HFF-Myc (cell line): ENCODE data around the gene FNBP1L.

ENCODE experiments used
- DNase-seq: peaks from one replicate; pipeline ENCODE4 v3.0.0-alpha.2; 2011; ENCODE audit warnings: low read depth; ENCODE audit errors: extremely low read depth
- H3K4me3 ChIP-seq: replicated peaks from 2 replicates; pipeline ENCODE4 v1.5.1; 2011; ENCODE audit warnings: low read depth, mild to moderate bottlenecking, control low read depth, low read length
- TF ChIP-seq, protein P1 (sequence below): IDR thresholded peaks from 2 replicates; pipeline ENCODE4 v1.5.1; 2012; ENCODE audit warnings: mild to moderate bottlenecking, low read depth, low read length, control low read depth; ENCODE audit errors: missing control alignments

FNBP1L gene

DNA sequence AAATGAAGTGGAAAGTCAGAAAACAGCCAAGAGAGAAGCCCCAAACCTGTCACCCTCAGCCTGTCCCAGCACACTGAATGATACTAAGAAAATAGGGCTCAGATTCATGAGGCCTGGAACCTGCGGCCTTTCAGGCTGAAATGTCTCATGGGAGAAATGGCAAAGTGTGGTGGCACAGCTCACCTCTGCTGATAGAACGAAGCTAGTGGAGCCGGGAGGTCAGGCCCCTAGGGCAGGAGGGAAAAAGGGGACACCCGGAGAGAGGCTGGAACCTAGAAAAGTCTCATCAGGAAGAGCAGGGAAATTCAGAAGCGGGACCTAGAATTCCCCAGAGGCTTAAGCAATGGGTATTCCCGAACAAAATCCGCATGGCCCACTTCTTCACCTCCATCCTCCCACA, 126.6 kb downstream of the FNBP1L start:
- DNase-seq: no peak
- TF ChIP-seq, protein P1, sequence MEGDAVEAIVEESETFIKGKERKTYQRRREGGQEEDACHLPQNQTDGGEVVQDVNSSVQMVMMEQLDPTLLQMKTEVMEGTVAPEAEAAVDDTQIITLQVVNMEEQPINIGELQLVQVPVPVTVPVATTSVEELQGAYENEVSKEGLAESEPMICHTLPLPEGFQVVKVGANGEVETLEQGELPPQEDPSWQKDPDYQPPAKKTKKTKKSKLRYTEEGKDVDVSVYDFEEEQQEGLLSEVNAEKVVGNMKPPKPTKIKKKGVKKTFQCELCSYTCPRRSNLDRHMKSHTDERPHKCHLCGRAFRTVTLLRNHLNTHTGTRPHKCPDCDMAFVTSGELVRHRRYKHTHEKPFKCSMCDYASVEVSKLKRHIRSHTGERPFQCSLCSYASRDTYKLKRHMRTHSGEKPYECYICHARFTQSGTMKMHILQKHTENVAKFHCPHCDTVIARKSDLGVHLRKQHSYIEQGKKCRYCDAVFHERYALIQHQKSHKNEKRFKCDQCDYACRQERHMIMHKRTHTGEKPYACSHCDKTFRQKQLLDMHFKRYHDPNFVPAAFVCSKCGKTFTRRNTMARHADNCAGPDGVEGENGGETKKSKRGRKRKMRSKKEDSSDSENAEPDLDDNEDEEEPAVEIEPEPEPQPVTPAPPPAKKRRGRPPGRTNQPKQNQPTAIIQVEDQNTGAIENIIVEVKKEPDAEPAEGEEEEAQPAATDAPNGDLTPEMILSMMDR: no peak
- no peak overlapping the region for H3K4me3 ChIP-seq

DNA sequence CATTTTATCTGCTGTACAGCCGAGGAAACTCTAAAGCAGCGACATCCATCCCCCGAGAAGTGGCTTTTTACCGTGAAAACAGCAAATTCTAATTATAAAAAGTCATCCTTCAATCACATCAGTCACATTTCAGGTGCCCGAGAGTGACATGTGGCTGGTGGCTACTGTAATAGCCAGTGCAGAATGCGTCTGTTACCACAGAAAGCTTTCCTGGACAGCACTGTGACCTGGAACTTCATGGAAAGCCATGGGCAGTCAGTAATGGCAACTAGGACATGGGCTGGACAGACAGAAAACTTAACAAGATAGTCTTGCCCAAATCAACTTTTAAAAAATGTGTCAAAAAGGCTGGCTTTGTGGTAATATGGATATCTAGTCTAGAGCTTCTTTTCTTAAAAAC, 127.1 kb downstream of the FNBP1L start:
- H3K4me3 ChIP-seq: no peak overlapping the region
- DNase-seq: no peak
- TF ChIP-seq, protein P1: no peak

DNA sequence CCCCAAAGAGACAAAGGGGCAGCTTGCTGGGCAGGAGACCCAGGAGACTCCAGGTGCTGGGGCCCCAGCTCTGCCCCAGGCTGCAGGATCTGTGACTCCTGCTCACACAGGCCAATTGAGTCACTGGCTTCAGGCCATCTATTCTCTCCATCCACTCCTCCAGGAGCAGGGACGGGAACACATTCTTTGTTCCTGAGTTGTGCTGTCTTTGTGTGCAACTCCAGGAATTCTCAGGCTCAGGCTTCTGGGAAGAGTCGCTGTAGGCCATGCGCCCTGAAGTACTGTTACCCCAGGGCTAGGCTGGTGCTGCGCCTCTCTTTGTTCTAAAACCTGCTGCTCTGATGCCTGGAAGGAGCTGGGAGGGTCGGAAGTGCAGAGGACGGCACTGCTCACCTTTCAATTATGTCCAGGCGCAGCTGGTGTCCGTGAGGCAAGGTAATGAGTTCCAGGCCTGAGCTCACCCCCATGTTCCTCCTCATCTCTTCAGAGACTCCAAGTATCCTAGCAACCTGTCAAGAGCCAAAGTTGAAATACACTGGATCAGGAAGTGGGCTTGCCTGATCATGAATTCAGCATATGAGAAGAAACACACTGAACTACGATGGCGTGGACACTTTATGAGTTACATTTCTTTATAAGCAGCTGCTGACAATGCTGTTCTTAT, 127.8 kb downstream of the FNBP1L start:
- H3K4me3 ChIP-seq: no peak overlapping the region
- TF ChIP-seq, protein P1: no peak
- DNase-seq: peak; percentile 80

DNA sequence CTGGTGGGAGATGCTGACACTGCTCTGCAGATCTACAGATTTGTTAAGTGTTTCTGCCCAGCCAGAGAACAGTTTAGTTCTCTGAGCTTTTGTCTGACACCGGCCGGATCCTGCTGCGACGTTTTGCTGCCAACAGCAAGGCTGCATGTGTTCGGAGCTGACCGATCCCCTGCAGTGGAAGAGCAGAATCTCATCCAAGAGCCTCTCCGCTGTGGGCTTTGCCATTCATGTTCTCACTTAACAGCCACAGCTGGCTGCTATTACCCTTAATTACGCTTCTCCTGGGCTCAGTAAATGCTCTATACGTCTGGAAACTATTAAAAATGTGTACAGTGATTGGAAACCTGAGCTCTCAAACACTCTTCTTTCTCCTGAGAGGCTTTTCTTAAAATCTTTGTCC, 128.4 kb downstream of the FNBP1L start:
- no peak overlapping the region for H3K4me3 ChIP-seq
- TF ChIP-seq, protein P1: no peak
- DNase-seq: peak; percentile 85

DNA sequence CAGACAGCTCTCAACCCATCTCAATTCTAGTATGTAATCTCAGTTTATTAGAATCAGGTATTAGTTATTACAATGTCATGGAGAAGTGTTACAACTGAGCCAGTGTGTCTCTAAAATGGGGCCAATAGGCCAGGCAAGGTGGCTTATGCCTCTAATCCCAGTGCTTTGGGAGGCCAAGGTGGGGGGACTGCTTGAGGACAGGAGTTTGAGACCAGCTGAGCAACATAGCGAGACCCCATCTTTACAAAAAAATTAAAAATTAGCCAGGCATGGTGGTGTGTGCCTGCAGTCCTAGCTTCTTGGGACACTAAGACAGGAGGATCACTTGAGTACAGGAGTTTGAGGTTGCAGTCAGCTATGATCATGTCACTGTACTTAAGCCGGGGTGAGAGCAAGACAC, 128.8 kb downstream of the FNBP1L start:
- TF ChIP-seq, protein P1: no peak
- no peak for DNase-seq
- no peak overlapping the region for H3K4me3 ChIP-seq

DNA sequence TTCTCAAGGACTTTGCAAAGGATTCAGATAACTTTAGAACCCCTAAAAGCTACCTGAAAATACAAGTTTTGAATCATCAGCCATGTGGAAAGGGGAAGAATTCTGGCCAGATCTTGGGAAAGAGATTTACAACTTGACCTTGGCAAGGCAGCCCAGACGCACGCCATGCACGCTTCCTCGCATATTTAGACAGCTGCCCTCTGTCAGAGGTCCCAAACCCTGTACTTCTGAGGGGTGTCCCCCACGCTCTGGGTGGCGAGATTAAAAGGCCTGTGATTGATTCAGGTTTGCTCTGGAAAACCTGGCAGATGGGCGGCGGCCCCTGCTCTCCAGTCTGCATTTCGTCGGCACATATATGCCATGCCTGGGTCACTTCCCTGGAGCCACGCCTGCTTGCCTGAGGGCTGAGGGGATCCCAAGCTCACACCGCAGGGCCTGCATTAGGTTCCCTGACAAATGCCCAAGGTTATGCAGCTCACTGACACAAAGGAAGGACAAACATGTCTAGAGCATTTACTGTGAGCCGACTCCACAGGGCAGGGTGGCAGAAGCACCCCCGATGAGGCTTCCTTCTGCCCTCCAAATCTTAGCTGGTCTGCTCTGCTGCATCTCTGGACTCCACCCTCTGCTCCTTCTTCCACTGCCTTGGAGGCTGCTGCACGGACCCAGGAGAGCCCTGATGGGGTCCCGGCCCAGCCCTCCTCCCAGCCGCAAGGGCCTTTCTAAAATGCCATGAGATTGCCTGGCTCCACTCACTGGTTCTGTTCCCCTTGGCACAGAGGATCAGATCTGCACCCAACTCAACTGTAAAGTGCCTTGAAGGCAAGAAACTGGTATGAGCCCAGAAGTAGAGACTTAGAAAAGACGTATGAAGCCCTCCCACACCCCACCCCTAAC, 129.9 kb downstream of the FNBP1L start:
- TF ChIP-seq, protein P1: no peak
- no peak for DNase-seq

More for the DNA sequence above, 129.9 kb downstream of the FNBP1L start:
- no peak overlapping the region for H3K4me3 ChIP-seq
